Glomerular endothelial cell (primary cell): Measurements from ENCODE around the gene BCOR. TPM values are rescaled to one million over a fixed set of nuclear protein-coding genes. Genes with fewer than 3 reads are reported as not detected.

ENCODE experiments used
- DNase-seq: peaks from one replicate; pipeline ENCODE4 v3.0.0-alpha.2; 2011; ENCODE audit warnings: low read depth, low spot score; ENCODE audit errors: extremely low read depth
- total RNA-seq: library from RNA; depleted of rRNA; stranded (reverse); fragments of >200 nt; gene quantifications from 2 replicates; pipeline ENCODE4 v1.2.3, GENCODE V29; 2015

Gene BCOR
- total RNA-seq, 1 donor from 2014 or later: 30.8 TPM

GRCh38 chrX:40086569-40087335, 11.0 kb downstream of the BCOR start:
- DNase-seq: no peak

- DNase-seq: no peak
Measured at GRCh38 chrX:40085714-40086113, 12.0 kb downstream of the BCOR start.

- DNase-seq: no peak
Measured at GRCh38 chrX:40085102-40085551, 12.6 kb downstream of the BCOR start.

- no peak for DNase-seq
Measured at GRCh38 chrX:40084471-40085101, 13.2 kb downstream of the BCOR start.

GRCh38 chrX:40083979-40084359, 13.8 kb downstream of the BCOR start:
- DNase-seq: no peak

- no peak for DNase-seq
Measured at GRCh38 chrX:40083120-40083978, 14.4 kb downstream of the BCOR start.

- no peak for DNase-seq
Measured at GRCh38 chrX:40082447-40083119, 15.2 kb downstream of the BCOR start.

GRCh38 chrX:40081679-40082068, 16.1 kb downstream of the BCOR start:
- DNase-seq: no peak

- no peak for DNase-seq
Measured at GRCh38 chrX:40080894-40081678, 16.7 kb downstream of the BCOR start.

GRCh38 chrX:40079572-40079971, 18.2 kb downstream of the BCOR start:
- no peak for DNase-seq

- no peak for DNase-seq
Measured at GRCh38 chrX:40078489-40079227, 19.1 kb downstream of the BCOR start.

GRCh38 chrX:40077906-40078305, 19.9 kb downstream of the BCOR start:
- no peak for DNase-seq

- no peak for DNase-seq
Measured at GRCh38 chrX:40076750-40077575, 20.8 kb downstream of the BCOR start.

GRCh38 chrX:40074959-40075332, 22.8 kb downstream of the BCOR start:
- no peak for DNase-seq

- no peak for DNase-seq
Measured at GRCh38 chrX:40074080-40074958, 23.4 kb downstream of the BCOR start.

GRCh38 chrX:40073439-40074054, 24.2 kb downstream of the BCOR start:
- no peak for DNase-seq

- DNase-seq: no peak
Measured at GRCh38 chrX:40072246-40072645, 25.5 kb downstream of the BCOR start.
